Upper lobe of left lung (tissue), 6 donors: ENCODE data around the gene SDK1. TPM values are rescaled to one million over a fixed set of nuclear protein-coding genes. Genes with fewer than 3 reads are reported as not detected.

Experiments used
- ATAC-seq, 2 donors: fragments of 200-7000 bp; cut with Tn5 transposase; one replicate each; pipeline ENCODE4 v1.9.1; 2022; ENCODE audit warnings: mild to moderate bottlenecking in 2 of 2, moderate library complexity in 2 of 2; ENCODE audit not compliant: low FRiP score in 2 of 2
- DNase-seq, 2 donors: peaks; one replicate each; pipeline ENCODE4 v3.0.0-alpha.2; 2019 to 2020
- H3K27ac ChIP-seq, 4 donors: fragments of 200-600 bp; sonication (generic); one replicate each; pipeline ENCODE4 v1.5.1; 2016 to 2019
- H3K27me3 ChIP-seq, 4 donors: fragments of 200-600 bp; sonication (generic); one replicate each; pipeline ENCODE4 v1.5.1; 2017 to 2019
- H3K36me3 ChIP-seq, 4 donors: fragments of 200-600 bp; sonication (generic); one replicate each; pipeline ENCODE4 v1.5.1; 2016 to 2019
- H3K4me1 ChIP-seq, 4 donors: fragments of 200-600 bp; sonication (generic); one replicate each; pipeline ENCODE4 v1.5.1; 2018 to 2019
- H3K4me3 ChIP-seq, 4 donors: fragments of 200-600 bp; sonication (generic); one replicate each; pipeline ENCODE4 v1.5.1; 2017 to 2019; ENCODE audit warnings: mild to moderate bottlenecking in 2 of 4, moderate library complexity in 1 of 4
- H3K9me3 ChIP-seq, 4 donors: fragments of 200-600 bp; sonication (generic); one replicate each; pipeline ENCODE4 v1.5.1; 2018 to 2019
- EP300 ChIP-seq, 4 donors: sonication (generic); formaldehyde crosslinking; IDR thresholded peaks; one replicate each; pipeline ENCODE4 v1.5.1; 2017; ENCODE audit warnings: antibody characterized with exemption in 4 of 4, control low read depth in 2 of 4
- POLR2A ChIP-seq, 4 donors: fragments of 450-650 bp; IDR thresholded peaks; one replicate each; pipeline ENCODE4 v1.5.1; 2016 to 2017; ENCODE audit warnings: antibody characterized with exemption in 4 of 4, mild to moderate bottlenecking in 2 of 4
- POLR2AphosphoS5 ChIP-seq, 2 donors: sonication (generic); formaldehyde crosslinking; IDR thresholded peaks; one replicate each; pipeline ENCODE4 v1.5.1; 2017; ENCODE audit warnings: antibody characterized with exemption in 2 of 2
- WGBS, 2 donors: methylation state at CpG; one replicate each; pipeline ENCODE4 v1.1.5; 2017 to 2018; 5-methylcytosine and 5-hydroxymethylcytosine counted together
- total RNA-seq, 6 donors: library from RNA; depleted of rRNA in 4 of 6; stranded (reverse); fragments of >200 nt in 4 of 6; gene quantifications; one replicate each; pipeline versions ENCODE4 v1.1.0 to v1.2.1, GENCODE V29; 2016 to 2021
- TF ChIP-seq, protein P1 (sequence below), 6 experiments: fragments of 450-650 bp in 4 of 6; fragments of 200-600 bp in 2 of 6; sonication (generic) in 2 of 6; IDR thresholded peaks; one replicate each; pipeline ENCODE4 v1.5.1; 2016 to 2019; ENCODE audit warnings: antibody characterized with exemption in 6 of 6
- donor health status: DM: no; HTN: no; CAD: no; lungs with moderate emphysema.
- donor health status: DM: no; HTN: yes; CAD: no; lungs with severe emphysema.

The SDK1 gene
- total RNA-seq, 6 donors from 2014 or later: 9.3 to 90.1 (median 11.8) TPM

- Histone ChIP-seq H3K27ac (no peak overlapping the region), H3K27me3 (no peaks in the 10 kb centered on the region), H3K36me3 (no peaks in the 10 kb centered on the region), H3K4me1 (no peaks in the 10 kb centered on the region), H3K4me3 (no peak overlapping the region), H3K9me3 (no peaks in the 10 kb centered on the region)
- 73 to 87% methylated on average over 7 to 9 of the region's 9 CpGs for WGBS, 2 donors
- TF ChIP-seq, protein P1, sequence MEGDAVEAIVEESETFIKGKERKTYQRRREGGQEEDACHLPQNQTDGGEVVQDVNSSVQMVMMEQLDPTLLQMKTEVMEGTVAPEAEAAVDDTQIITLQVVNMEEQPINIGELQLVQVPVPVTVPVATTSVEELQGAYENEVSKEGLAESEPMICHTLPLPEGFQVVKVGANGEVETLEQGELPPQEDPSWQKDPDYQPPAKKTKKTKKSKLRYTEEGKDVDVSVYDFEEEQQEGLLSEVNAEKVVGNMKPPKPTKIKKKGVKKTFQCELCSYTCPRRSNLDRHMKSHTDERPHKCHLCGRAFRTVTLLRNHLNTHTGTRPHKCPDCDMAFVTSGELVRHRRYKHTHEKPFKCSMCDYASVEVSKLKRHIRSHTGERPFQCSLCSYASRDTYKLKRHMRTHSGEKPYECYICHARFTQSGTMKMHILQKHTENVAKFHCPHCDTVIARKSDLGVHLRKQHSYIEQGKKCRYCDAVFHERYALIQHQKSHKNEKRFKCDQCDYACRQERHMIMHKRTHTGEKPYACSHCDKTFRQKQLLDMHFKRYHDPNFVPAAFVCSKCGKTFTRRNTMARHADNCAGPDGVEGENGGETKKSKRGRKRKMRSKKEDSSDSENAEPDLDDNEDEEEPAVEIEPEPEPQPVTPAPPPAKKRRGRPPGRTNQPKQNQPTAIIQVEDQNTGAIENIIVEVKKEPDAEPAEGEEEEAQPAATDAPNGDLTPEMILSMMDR (IDR thresholded peaks at IDR 0.05): no peak
- TF ChIP-seq POLR2AphosphoS5 (IDR thresholded peaks at IDR 0.05): no peak
- no peak for TF ChIP-seq EP300 (IDR thresholded peaks at IDR 0.05)
- TF ChIP-seq POLR2A (IDR thresholded peaks at IDR 0.05): no peak
- DNase-seq (no peak), ATAC-seq (no peak)
These were observed 980.4 kb downstream of the SDK1 start for GRCh38 chr7:4281231-4281993.

DNA sequence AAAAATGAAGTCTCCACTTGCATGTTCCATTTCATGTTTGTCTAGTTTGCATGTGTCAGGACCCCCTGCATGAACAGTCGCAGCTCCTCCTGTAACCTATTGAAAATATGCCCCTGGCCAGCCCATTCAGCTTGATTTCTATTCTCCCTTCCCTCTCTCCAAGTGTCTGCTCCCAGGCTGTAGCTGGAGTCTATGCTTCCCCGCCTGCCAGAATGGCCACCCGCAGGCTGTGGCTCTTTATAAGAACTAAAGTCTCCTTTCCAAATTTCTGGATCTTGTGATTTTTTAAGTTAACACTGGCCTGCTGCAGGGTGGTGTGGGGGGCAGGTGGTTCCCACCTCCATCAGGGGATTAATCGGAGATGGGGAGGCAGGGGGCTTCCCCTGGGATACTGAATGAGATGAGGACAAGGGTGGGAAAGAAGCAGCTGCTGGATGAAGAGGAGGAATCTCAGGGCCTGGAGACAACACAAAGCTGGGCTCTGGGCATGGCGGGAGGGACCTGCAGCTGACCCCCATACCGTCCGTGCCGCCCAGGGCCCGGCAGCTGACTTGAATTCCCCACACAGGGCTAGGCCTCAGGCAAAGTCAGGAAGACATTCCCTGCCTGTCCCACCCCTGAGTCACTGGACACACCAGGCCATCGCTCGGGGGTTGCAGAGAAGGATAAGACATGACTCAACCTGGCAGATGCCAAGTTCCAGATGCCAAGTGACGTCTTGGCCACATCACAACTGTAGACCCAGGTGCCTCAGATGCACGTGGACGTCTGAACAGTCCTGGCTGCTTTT, 981.6 kb downstream of the SDK1 start:
- no peak overlapping the region for H3K4me3 ChIP-seq
- H3K27me3 ChIP-seq: no peaks in the 10 kb centered on the region
- WGBS, 2 donors: 85 to 88% methylated on average over 8 to 14 of the region's 14 CpGs
- no peaks in the 10 kb centered on the region for H3K9me3 ChIP-seq
- TF ChIP-seq POLR2A (IDR thresholded peaks at IDR 0.05) (no peak), EP300 (IDR thresholded peaks at IDR 0.05) (no peak), POLR2AphosphoS5 (IDR thresholded peaks at IDR 0.05) (no peak)
- TF ChIP-seq, protein P1 (IDR thresholded peaks at IDR 0.05): no peak
- H3K27ac ChIP-seq: no peak overlapping the region
- ATAC-seq: peak in 1 of 2 donors; percentile 64
- no peaks in the 10 kb centered on the region for H3K4me1 ChIP-seq
- no peaks in the 10 kb centered on the region for H3K36me3 ChIP-seq
- DNase-seq: peak in 1 of 2 donors; percentile 60

- no peaks in the 10 kb centered on the region for H3K36me3 ChIP-seq
- H3K27ac ChIP-seq: no peak overlapping the region
- WGBS, 2 donors: 34 to 38% methylated on average over 9 of the region's 9 CpGs
- TF ChIP-seq POLR2AphosphoS5 (IDR thresholded peaks at IDR 0.05): no peak
- TF ChIP-seq EP300 (IDR thresholded peaks at IDR 0.05): no peak
- TF ChIP-seq, protein P1 (IDR thresholded peaks at IDR 0.05): no peak
- no peak for TF ChIP-seq POLR2A (IDR thresholded peaks at IDR 0.05)
- no peak overlapping the region for H3K4me3 ChIP-seq
- DNase-seq: no peak
- H3K4me1 ChIP-seq: no peaks in the 10 kb centered on the region
- no peaks in the 10 kb centered on the region for H3K27me3 ChIP-seq
- ATAC-seq: no peak
- no peaks in the 10 kb centered on the region for H3K9me3 ChIP-seq
These were observed 985.3 kb downstream of the SDK1 start for GRCh38 chr7:4286351-4286750.

DNA sequence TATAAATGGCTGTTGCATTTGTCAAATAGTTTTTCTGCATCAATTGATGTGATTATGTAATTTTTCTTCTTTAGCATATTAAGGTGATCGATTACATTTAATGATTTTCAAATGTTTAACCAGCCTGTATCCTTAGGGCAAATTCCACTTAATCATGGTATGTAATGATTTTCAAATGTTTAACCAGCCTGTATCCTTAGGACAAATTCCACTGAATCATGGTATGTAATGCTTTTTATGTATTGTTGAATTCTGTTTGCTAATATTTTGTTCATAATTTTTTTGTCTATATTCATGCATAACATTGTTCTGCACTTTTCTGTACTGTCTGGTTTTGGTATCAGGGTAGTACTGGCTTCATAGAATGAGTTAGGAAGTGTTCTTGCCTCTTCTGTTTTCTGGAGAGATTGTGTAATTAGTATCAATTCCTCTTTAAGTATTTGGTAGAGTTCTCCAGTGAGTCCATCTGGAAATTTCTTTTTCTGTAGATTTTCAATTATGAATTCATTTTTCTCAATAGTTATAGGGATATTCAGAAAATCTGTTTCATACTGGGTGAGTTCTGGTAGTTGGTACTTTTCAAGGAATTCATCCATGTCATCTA, 987.8 kb downstream of the SDK1 start:
- Histone ChIP-seq H3K36me3 (no peaks in the 10 kb centered on the region), H3K4me1 (no peaks in the 10 kb centered on the region), H3K27ac (no peak overlapping the region), H3K4me3 (no peak overlapping the region), H3K9me3 (peaks cover 0 to 10% (median 3%) of the 10 kb centered on the region in 4 donors), H3K27me3 (no peaks in the 10 kb centered on the region)
- no peak for DNase-seq
- no peak for ATAC-seq
- 72 to 91% methylated on average over 1 of the region's 1 CpG for WGBS, 2 donors
- no peak for TF ChIP-seq POLR2A (IDR thresholded peaks at IDR 0.05)
- TF ChIP-seq, protein P1 (IDR thresholded peaks at IDR 0.05): no peak
- TF ChIP-seq POLR2AphosphoS5 (IDR thresholded peaks at IDR 0.05): no peak
- no peak for TF ChIP-seq EP300 (IDR thresholded peaks at IDR 0.05)
